GM20000 (cell line): ENCODE results near the gene REC8.

Experiments used
- DNase-seq: peaks from one replicate; pipeline ENCODE4 v3.0.0; 2012; ENCODE audit warnings: low spot score
- TF ChIP-seq, protein P1 (sequence below): IDR thresholded peaks from 2 replicates; pipeline ENCODE4 v1.5.1; 2012; ENCODE audit warnings: mild to moderate bottlenecking, control low read depth; ENCODE audit errors: extremely low read depth, missing control alignments

Gene REC8

DNA sequence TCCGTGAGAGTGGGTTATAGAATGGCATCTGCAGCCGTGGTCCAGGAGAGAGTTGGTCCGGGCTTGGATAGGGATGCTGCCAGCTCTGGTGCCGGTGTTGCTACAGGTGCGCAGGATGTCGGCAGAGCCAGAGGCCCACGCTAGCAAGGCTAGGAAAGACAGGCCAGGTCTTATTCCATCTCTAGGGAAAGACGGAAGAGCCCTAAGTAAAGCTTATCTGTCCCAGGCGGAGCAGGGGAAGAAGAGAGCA, 36.4 kb upstream of the REC8 start:
- no peak for DNase-seq
- TF ChIP-seq, protein P1, sequence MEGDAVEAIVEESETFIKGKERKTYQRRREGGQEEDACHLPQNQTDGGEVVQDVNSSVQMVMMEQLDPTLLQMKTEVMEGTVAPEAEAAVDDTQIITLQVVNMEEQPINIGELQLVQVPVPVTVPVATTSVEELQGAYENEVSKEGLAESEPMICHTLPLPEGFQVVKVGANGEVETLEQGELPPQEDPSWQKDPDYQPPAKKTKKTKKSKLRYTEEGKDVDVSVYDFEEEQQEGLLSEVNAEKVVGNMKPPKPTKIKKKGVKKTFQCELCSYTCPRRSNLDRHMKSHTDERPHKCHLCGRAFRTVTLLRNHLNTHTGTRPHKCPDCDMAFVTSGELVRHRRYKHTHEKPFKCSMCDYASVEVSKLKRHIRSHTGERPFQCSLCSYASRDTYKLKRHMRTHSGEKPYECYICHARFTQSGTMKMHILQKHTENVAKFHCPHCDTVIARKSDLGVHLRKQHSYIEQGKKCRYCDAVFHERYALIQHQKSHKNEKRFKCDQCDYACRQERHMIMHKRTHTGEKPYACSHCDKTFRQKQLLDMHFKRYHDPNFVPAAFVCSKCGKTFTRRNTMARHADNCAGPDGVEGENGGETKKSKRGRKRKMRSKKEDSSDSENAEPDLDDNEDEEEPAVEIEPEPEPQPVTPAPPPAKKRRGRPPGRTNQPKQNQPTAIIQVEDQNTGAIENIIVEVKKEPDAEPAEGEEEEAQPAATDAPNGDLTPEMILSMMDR: no peak

DNA sequence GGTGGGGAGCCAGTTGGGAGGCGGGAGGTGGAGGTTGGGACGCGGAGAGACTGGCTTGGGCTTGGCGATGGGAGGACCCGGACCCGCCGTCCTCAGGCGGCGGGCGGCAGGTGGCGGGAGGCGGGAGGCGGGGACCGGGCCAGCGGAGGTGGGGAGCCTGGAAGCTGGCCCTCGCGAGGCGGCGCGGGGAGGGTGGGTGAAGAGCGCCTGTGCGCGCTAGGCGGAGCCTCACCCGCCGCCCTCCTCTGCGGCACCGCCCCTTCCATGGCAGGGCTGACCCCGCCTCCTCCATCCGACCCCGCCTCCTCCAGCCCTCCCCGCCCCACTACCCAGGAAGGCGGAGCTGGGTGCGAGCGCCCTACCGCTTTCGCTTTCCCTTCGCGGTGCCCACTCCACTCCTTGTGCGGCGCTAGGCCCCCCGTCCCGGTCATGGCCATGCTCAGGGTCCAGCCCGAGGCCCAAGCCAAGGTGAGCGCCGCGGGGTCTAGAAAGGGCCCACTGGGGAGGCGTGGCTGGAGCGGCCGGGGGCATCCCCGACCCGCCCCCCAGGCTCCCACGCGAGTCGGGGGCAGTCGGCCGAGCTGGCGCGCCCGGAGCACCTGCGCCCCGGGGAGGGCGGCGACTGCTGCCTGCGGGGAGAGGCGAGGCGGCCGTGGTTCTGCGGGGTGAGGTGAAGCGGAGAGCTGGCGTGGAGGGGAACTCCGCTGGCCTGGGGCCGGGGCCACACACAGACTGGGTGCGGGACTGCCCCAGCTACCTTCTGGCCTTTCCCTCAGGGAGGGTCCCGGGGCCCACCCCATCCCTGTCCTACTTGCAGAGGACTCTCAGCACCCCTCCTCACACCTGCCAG, 35.8 kb upstream of the REC8 start, which contains the start of gene PSME1:
Gene PSME1 (plus strand): TSS at position 361 of the 850 bp plus-strand sequence. CDS start 69 bp downstream, at position 430.
- DNase-seq: peak; percentile 98
- TF ChIP-seq, protein P1: no peak

DNA sequence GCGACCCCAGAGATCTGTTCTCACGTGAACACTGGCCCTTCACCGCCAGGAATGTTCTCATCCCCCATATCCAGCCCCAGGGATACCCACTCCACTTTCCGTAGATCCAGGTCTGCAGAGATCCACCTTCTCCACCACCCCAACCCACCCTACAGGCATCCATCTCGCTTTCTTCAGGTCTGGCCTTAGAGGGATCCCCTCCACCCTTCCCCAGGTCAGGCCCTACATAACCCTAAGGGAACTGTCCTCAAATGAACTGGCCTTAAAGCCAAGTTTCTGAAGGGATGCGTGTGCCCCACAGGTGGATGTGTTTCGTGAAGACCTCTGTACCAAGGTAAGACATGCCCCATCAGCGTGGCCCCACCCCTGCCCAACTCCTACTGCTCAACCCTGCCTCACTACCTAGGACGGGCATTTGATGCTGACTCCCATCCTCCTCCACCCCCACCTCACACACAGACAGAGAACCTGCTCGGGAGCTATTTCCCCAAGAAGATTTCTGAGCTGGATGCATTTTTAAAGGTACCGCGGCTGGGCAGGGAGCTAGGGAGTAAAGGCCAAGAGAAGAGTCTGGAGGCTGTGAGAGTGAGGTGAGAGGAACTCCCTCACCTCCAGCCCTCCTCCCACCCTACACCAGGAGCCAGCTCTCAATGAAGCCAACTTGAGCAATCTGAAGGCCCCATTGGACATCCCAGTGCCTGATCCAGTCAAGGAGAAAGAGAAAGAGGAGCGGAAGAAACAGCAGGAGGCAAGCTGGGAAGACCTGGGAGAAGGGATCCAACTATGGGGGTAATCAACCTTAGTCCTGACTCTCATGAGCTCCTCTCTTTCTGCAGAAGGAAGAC, 35.0 kb upstream of the REC8 start:
- TF ChIP-seq, protein P1: no peak

DNA sequence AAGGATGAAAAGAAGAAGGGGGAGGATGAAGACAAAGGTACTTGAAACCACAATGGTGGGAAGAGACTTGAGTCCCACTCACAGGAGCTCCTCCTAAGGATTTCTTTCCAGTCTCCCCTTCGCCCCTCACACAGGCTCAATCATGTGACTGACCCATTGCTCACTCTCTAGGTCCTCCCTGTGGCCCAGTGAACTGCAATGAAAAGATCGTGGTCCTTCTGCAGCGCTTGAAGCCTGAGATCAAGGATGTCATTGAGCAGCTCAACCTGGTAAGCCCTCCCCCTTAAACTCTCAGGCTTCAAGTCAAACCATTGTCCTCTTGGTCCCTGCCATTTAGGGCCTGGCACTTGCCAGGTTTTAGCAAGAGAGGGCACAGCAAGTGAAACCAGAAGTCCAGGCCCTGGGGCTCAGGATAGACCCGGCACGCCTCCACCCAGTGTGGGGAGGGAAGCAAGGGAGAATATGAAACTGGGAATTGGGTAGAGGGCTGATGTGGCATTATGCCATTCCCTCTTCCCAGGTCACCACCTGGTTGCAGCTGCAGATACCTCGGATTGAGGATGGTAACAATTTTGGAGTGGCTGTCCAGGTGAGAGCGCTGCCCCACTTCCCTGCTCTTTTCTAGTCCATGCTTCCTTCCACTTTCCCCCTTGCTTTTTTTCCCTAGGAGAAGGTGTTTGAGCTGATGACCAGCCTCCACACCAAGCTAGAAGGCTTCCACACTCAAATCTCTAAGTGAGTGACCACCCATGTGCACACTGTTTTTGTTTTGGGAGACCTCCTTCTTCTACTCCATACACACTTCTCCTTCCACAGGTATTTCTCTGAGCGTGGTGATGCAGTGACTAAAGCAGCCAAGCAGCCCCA, 34.1 kb upstream of the REC8 start:
- TF ChIP-seq, protein P1: no peak
- DNase-seq: no peak

More for the DNA sequence above, 35.0 kb upstream of the REC8 start:
- no peak for DNase-seq

DNA sequence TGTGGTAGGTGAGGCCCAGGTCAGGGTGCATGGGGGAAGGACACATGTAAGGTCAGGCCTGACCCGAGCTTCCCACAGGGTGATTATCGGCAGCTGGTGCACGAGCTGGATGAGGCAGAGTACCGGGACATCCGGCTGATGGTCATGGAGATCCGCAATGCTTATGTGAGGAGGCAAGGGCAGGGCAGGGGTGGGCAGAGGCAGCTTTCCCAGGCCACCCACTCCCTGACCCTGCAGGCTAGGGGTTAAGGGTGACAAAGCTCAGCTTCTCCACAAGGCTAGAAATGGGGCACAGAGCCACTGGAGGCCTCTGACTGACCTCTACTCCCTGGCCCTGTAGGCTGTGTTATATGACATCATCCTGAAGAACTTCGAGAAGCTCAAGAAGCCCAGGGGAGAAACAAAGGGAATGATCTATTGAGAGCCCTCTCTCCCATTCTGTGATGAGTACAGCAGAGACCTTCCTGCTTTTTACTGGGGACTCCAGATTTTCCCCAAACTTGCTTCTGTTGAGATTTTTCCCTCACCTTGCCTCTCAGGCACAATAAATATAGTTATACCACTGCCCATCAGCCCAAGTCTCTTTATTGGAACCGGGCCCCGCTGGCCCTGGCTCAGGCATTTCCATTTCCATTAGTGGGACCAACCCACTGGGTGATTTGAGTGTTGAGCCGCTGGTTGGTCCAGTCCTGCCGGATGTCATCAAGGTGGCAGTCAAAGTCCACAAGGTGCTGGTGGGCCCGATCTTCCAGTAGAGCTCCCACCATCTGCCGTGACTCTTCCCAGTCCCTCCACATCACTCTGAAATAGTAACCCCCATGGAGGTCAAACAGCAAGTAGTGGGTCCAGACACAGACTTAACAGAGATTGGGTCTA, 33.2 kb upstream of the REC8 start:
- TF ChIP-seq, protein P1: no peak
- DNase-seq: no peak

DNA sequence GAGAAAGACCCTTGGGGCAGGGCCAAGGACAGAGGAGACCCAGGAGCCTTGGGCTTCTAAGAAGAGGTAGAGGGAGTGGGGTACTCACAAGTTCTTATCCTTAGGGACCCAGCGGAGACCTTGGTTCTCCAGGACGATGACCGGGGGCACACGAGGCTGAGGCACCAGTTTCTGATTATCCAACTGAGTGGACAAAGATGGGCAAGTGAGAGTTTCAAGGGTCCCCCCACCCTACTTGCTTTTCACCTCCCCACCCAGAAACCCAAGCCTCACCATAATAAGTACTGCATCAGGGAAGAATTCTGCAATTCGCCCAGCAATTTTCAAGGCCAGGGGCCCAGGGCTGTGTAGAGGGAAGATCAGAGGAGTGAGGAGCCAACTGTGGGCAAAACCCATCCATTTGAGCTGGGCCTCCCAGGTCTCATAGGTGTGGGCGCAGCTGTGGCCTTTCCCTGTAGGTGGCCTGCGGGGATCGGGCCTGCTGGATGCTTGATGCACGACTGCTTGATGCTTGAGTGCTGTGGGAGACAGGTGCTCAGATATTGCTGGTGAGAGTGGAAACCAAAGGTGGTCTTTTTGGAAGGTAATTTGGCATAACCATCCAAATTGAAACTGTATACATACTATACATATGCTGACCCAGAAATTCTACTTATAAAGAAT, 32.5 kb upstream of the REC8 start:
- TF ChIP-seq, protein P1: no peak
- no peak for DNase-seq
